Astrocyte (in vitro differentiated cells and primary cell): Measurements from ENCODE around the gene PRR5L. TPM values are rescaled to one million over a fixed set of nuclear protein-coding genes. Genes with fewer than 3 reads are reported as not detected.

Experiments
- DNase-seq: peaks from one replicate; pipeline ENCODE4 v3.0.0-alpha.2; 2010; ENCODE audit warnings: low read depth
- FAIRE-seq: peaks from 2 replicates; lab custom pipeline; 2011; peaks lifted over from hg19 to GRCh38; lab: Jason Lieb, UNC
- H2AFZ ChIP-seq: 2 replicates; pipeline ENCODE4 v1.6.0; 2012; ENCODE audit warnings: low read depth, low read length, inconsistent platforms
- H3K27ac ChIP-seq: 2 replicates; pipeline ENCODE4 v1.5.1; 2011; ENCODE audit warnings: low read depth, low read length, inconsistent platforms
- H3K27me3 ChIP-seq: 2 replicates; pipeline ENCODE4 v1.6.0; 2011; ENCODE audit warnings: low read length, inconsistent platforms; ENCODE audit not compliant: insufficient read depth
- H3K36me3 ChIP-seq: 2 replicates; pipeline ENCODE4 v1.5.1; 2011; ENCODE audit warnings: low read length, inconsistent platforms; ENCODE audit not compliant: insufficient read depth
- H3K4me1 ChIP-seq: 2 replicates; pipeline ENCODE4 v1.5.1; 2011; ENCODE audit warnings: low read length, inconsistent platforms; ENCODE audit not compliant: insufficient read depth
- H3K4me2 ChIP-seq: 2 replicates; pipeline ENCODE4 v1.6.0; 2012; ENCODE audit warnings: low read length, inconsistent platforms
- H3K4me3 ChIP-seq: 2 replicates; pipeline ENCODE4 v1.5.1; 2011; ENCODE audit warnings: low read depth, mild to moderate bottlenecking, low read length, inconsistent platforms; ENCODE audit not compliant: insufficient read depth
- H3K79me2 ChIP-seq: 2 replicates; pipeline ENCODE4 v1.6.0; 2012; ENCODE audit warnings: mild to moderate bottlenecking, low read length, inconsistent platforms; ENCODE audit not compliant: insufficient read depth
- H3K9ac ChIP-seq: 2 replicates; pipeline ENCODE4 v1.6.0; 2012; ENCODE audit warnings: mild to moderate bottlenecking, low read length, inconsistent platforms
- H3K9me3 ChIP-seq: 2 replicates; pipeline ENCODE4 v1.5.1; 2012; ENCODE audit warnings: low read depth, mild to moderate bottlenecking, low read length, inconsistent platforms; ENCODE audit not compliant: insufficient read depth
- H4K20me1 ChIP-seq: 2 replicates; pipeline ENCODE4 v1.6.0; 2012; ENCODE audit warnings: low read length, inconsistent platforms; ENCODE audit not compliant: insufficient read depth
- H3K27ac Mint-ChIP-seq: one replicate; pipeline ENCODE4 v1.8.0; 2021; ENCODE audit warnings: mild to moderate bottlenecking, mixed read lengths; ENCODE audit not compliant: unreplicated experiment
- H3K27me3 Mint-ChIP-seq: one replicate; pipeline ENCODE4 v1.8.0; 2021; ENCODE audit warnings: low read depth, mixed read lengths; ENCODE audit not compliant: unreplicated experiment
- H3K36me3 Mint-ChIP-seq: one replicate; pipeline ENCODE4 v1.8.0; 2021; ENCODE audit warnings: low read depth, mixed read lengths; ENCODE audit not compliant: unreplicated experiment
- H3K4me1 Mint-ChIP-seq: one replicate; pipeline ENCODE4 v1.8.0; 2021; ENCODE audit warnings: low read depth, mixed read lengths; ENCODE audit not compliant: unreplicated experiment
- H3K4me3 Mint-ChIP-seq: one replicate; pipeline ENCODE4 v1.8.0; 2021; ENCODE audit warnings: mild to moderate bottlenecking, moderate library complexity, mixed read lengths; ENCODE audit not compliant: unreplicated experiment
- H3K9me3 Mint-ChIP-seq: one replicate; pipeline ENCODE4 v1.8.0; 2021; ENCODE audit warnings: mild to moderate bottlenecking, mixed read lengths; ENCODE audit not compliant: unreplicated experiment
- EZH2 ChIP-seq: IDR thresholded peaks from 2 replicates; pipeline ENCODE4 v1.6.1; 2012; ENCODE audit warnings: mild to moderate bottlenecking, low read length, inconsistent platforms; ENCODE audit not compliant: insufficient read depth
- total RNA-seq: library from RNA; stranded (reverse); gene quantifications from 2 replicates; pipeline ENCODE4 v1.2.1, GENCODE V29; 2021
- TF ChIP-seq, protein P1 (sequence below): IDR thresholded peaks from 2 replicates; pipeline ENCODE4 v1.5.1; 2011; ENCODE audit warnings: low read depth, mild to moderate bottlenecking, inconsistent platforms, low read length, moderate library complexity; ENCODE audit not compliant: insufficient read depth

PRR5L gene
- total RNA-seq, 1 donor from 2014 or later, result 55.6 TPM

DNA sequence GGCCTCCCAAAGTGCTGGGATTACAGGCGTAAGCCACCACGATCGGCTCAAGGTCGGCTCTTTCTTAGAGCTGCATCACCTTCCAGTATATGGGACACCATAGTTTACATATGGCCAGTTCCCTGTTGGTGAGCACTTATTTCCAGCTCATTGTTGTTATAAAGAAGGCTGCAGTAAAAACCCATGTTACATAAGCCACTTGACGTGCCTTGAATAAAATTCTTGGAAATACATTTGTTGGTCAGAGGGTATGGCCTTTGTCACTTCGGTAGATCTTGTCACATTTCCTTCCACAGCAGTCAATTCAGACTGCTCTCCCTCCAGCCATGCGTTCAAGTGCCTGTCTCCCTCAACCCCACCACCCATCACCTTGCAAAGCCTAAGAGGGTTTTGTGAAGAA is 92.9 kb downstream of the PRR5L start:
- DNase-seq, result no peak
- Histone ChIP-seq H3K27me3 (no peaks in the 10 kb centered on the region), H3K4me1 (peaks cover 13% of the 10 kb centered on the region), H3K79me2 (peaks cover 23% of the 10 kb centered on the region), H4K20me1 (peaks cover 42% of the 10 kb centered on the region), H3K4me3 (no peak overlapping the region), H3K27ac (no peak overlapping the region), H2AFZ (no peak overlapping the region), H3K4me2 (no peak overlapping the region), H3K9ac (no peak overlapping the region), H3K36me3 (peaks cover 2% of the 10 kb centered on the region), H3K9me3 (no peaks in the 10 kb centered on the region)
- no peak for FAIRE-seq
- no peak overlapping the region for H3K4me3 Mint-ChIP-seq
- TF ChIP-seq EZH2, result no peak
- TF ChIP-seq, protein P1, sequence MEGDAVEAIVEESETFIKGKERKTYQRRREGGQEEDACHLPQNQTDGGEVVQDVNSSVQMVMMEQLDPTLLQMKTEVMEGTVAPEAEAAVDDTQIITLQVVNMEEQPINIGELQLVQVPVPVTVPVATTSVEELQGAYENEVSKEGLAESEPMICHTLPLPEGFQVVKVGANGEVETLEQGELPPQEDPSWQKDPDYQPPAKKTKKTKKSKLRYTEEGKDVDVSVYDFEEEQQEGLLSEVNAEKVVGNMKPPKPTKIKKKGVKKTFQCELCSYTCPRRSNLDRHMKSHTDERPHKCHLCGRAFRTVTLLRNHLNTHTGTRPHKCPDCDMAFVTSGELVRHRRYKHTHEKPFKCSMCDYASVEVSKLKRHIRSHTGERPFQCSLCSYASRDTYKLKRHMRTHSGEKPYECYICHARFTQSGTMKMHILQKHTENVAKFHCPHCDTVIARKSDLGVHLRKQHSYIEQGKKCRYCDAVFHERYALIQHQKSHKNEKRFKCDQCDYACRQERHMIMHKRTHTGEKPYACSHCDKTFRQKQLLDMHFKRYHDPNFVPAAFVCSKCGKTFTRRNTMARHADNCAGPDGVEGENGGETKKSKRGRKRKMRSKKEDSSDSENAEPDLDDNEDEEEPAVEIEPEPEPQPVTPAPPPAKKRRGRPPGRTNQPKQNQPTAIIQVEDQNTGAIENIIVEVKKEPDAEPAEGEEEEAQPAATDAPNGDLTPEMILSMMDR, result no peak
- H3K9me3 Mint-ChIP-seq, result no peaks in the 10 kb centered on the region
- no peak overlapping the region for H3K27ac Mint-ChIP-seq
- H3K27me3 Mint-ChIP-seq, result no peaks in the 10 kb centered on the region
- peaks cover 39% of the 10 kb centered on the region for H3K36me3 Mint-ChIP-seq
- peaks cover 33% of the 10 kb centered on the region for H3K4me1 Mint-ChIP-seq

DNA sequence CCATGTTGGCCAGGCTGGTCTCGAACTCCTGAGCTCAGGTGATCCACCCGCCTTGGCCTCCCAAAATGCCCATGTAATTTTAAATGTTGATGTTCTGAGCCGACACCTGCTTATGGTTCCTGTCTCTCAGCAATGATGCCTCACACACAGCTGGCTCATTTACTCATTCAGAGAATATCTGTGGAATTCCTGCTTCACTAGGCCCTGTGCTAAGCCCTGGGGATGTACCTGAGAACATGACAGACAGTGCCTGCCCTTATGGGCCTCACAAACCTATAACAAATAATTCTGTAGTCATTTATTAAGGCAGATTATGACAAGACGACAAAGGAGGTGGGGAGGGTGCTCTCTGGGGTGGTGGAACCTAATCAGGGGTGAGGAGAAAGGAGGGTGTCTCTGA is 93.7 kb downstream of the PRR5L start:
- Mint-ChIP-seq H3K36me3 (peaks cover 41% of the 10 kb centered on the region), H3K27ac (peak overlapping the region; percentile 84), H3K4me3 (no peak overlapping the region), H3K27me3 (no peaks in the 10 kb centered on the region), H3K4me1 (peaks cover 32% of the 10 kb centered on the region), H3K9me3 (no peaks in the 10 kb centered on the region)
- Histone ChIP-seq H3K36me3 (peaks cover 2% of the 10 kb centered on the region), H3K79me2 (peaks cover 23% of the 10 kb centered on the region), H3K4me3 (no peak overlapping the region), H3K27ac (no peak overlapping the region), H3K9ac (no peak overlapping the region), H3K4me2 (no peak overlapping the region), H2AFZ (no peak overlapping the region), H3K9me3 (no peaks in the 10 kb centered on the region), H3K27me3 (no peaks in the 10 kb centered on the region), H4K20me1 (peaks cover 42% of the 10 kb centered on the region), H3K4me1 (peaks cover 13% of the 10 kb centered on the region)
- DNase-seq, result no peak
- no peak for FAIRE-seq
- no peak for TF ChIP-seq EZH2
- TF ChIP-seq, protein P1, result no peak

DNA sequence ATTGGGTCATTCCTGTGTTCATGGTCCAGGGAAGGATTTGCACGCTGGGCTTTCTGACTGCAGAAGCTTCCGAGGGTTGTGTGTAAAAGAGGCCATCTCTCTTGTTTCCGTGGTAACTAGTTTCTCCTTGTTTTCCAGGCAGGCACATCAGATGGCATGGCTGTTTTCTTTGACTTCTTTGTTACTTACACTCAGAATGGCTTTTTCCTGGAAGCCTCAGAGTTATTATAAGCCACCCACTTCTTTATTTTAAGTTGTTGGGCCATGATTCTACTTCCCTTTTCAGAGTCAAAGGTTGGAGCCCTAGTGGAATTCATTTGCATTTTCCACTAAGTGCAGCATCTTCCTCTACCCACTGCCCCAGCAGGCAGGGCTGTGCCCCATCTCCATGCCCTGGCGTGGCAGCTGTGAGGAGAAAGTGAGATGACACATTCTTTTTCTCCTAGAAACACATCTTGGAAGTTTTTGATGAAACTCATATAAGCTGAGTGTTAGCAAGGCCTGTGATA is 94.9 kb downstream of the PRR5L start:
- no peak for DNase-seq
- H2AFZ ChIP-seq, result no peak overlapping the region
- no peak overlapping the region for H3K27ac Mint-ChIP-seq

More for the DNA sequence above, 94.9 kb downstream of the PRR5L start:
- Histone ChIP-seq H3K79me2 (peaks cover 18% of the 10 kb centered on the region), H3K9ac (no peak overlapping the region), H3K9me3 (no peaks in the 10 kb centered on the region), H3K27ac (no peak overlapping the region), H3K4me3 (no peak overlapping the region), H4K20me1 (peaks cover 33% of the 10 kb centered on the region), H3K4me2 (peak overlapping the region; percentile 12), H3K36me3 (peaks cover 2% of the 10 kb centered on the region), H3K27me3 (no peaks in the 10 kb centered on the region), H3K4me1 (peaks cover 6% of the 10 kb centered on the region)
- H3K9me3 Mint-ChIP-seq, result no peaks in the 10 kb centered on the region
- H3K4me1 Mint-ChIP-seq, result peaks cover 26% of the 10 kb centered on the region
- FAIRE-seq, result peak; percentile 23
- no peaks in the 10 kb centered on the region for H3K27me3 Mint-ChIP-seq
- TF ChIP-seq, protein P1, result no peak
- no peak for TF ChIP-seq EZH2
- H3K4me3 Mint-ChIP-seq, result no peak overlapping the region
- H3K36me3 Mint-ChIP-seq, result peaks cover 37% of the 10 kb centered on the region
